Keratinocyte (primary cell): ENCODE measurements around the gene ATXN2. TPM values are rescaled to one million over a fixed set of nuclear protein-coding genes. Genes with fewer than 3 reads are reported as not detected.

ENCODE experiments used
- DNase-seq: peaks from one replicate; pipeline ENCODE4 v3.0.0-alpha.2; 2011; ENCODE audit warnings: low read depth, missing footprints, low spot score
- FAIRE-seq: peaks from 2 replicates; lab custom pipeline; 2011; peaks lifted over from hg19 to GRCh38; lab: Jason Lieb, UNC
- H2AFZ ChIP-seq: 2 replicates; pipeline ENCODE4 v1.6.0; 2012; ENCODE audit warnings: low read length, control low read depth, inconsistent platforms; ENCODE audit not compliant: control insufficient read depth
- H3K27ac ChIP-seq: 2 replicates; pipeline ENCODE4 v1.5.1; 2011; ENCODE audit warnings: low read length; ENCODE audit not compliant: control insufficient read depth, insufficient read depth
- H3K27me3 ChIP-seq: 3 replicates; pipeline ENCODE4 v1.6.0; 2011; ENCODE audit warnings: low read length; ENCODE audit not compliant: control insufficient read depth, insufficient read depth; ENCODE audit errors: extremely low read depth
- H3K36me3 ChIP-seq, 2 experiments: 2 replicates in 1 of 2; 3 replicates in 1 of 2; pipeline ENCODE4 v1.5.1; 2011; ENCODE audit warnings: low read length in 2 of 2, mild to moderate bottlenecking in 1 of 2; ENCODE audit not compliant: control insufficient read depth in 2 of 2, insufficient read depth in 2 of 2; ENCODE audit errors: extremely low read depth in 1 of 2
- H3K4me1 ChIP-seq: 3 replicates; pipeline ENCODE4 v1.5.1; 2011; ENCODE audit warnings: low read length; ENCODE audit not compliant: control insufficient read depth, insufficient read depth; ENCODE audit errors: extremely low read depth
- H3K4me2 ChIP-seq: 3 replicates; pipeline ENCODE4 v1.6.0; 2011; ENCODE audit warnings: low read depth, low read length; ENCODE audit not compliant: control insufficient read depth, insufficient read depth; ENCODE audit errors: extremely low read depth
- H3K4me3 ChIP-seq, 3 experiments: fragments of 200-600 bp in 1 of 3; sonication (generic) in 1 of 3; 2 replicates in 2 of 3; 3 replicates in 1 of 3; pipeline ENCODE4 v1.5.1; 2011 to 2016; ENCODE audit warnings: low read length in 3 of 3, mild to moderate bottlenecking in 3 of 3, control low read depth in 2 of 3, inconsistent platforms in 1 of 3, low read depth in 1 of 3, mixed read lengths in 1 of 3, mixed run types in 1 of 3, moderate library complexity in 1 of 3; ENCODE audit not compliant: control insufficient read depth in 2 of 3, insufficient read depth in 2 of 3; ENCODE audit errors: extremely low read depth in 1 of 3
- H3K79me2 ChIP-seq: 2 replicates; pipeline ENCODE4 v1.6.0; 2012; ENCODE audit warnings: low read length; ENCODE audit not compliant: control insufficient read depth, insufficient read depth
- H3K9ac ChIP-seq: 3 replicates; pipeline ENCODE4 v1.6.0; 2011; ENCODE audit warnings: low read length; ENCODE audit not compliant: control insufficient read depth, insufficient read depth; ENCODE audit errors: extremely low read depth
- H3K9me1 ChIP-seq: 3 replicates; pipeline ENCODE4 v1.6.0; 2011; ENCODE audit warnings: low read length; ENCODE audit not compliant: control insufficient read depth, insufficient read depth; ENCODE audit errors: extremely low read depth
- H3K9me3 ChIP-seq: 2 replicates; pipeline ENCODE4 v1.5.1; 2012; ENCODE audit warnings: low read depth, low read length; ENCODE audit not compliant: control insufficient read depth
- H4K20me1 ChIP-seq: 3 replicates; pipeline ENCODE4 v1.6.0; 2011; ENCODE audit warnings: low read length; ENCODE audit not compliant: control insufficient read depth, insufficient read depth; ENCODE audit errors: extremely low read depth
- EZH2 ChIP-seq: IDR thresholded peaks from one replicate; pipeline ENCODE4 v1.6.1; 2012; ENCODE audit warnings: inconsistent platforms, mild to moderate bottlenecking, low read length, moderate library complexity
- dilution Hi-C: fragments of 300-500 bp; cut with MboI; formaldehyde crosslinking; loops from one replicate; pipeline ENCODE4 v1.7.0; 2020; ENCODE audit warnings: low sequenced_read_pairs; ENCODE audit not compliant: extremely low pct_ligation_motif_present
- polyA plus RNA-seq, 5 experiments: library from polyadenylated mRNA; depleted of rRNA in 3 of 5; stranded (reverse) in 3 of 5; stranded (forward) in 1 of 5; unstranded in 1 of 5; fragments of >200 nt; gene quantifications; 1 replicate in 1 of 5; 2 replicates in 3 of 5; 3 replicates in 1 of 5; pipeline versions ENCODE4 v1.2.1 to v1.2.3, GENCODE V29; 2011 to 2012; ENCODE audit warnings: missing spikeins in 2 of 5, low read depth in 1 of 5, low replicate concordance in 1 of 5
- TF ChIP-seq, protein P1 (sequence below), 3 experiments: IDR thresholded peaks in 1 of 3; conservative IDR thresholded peaks in 1 of 3; optimal IDR thresholded peaks in 1 of 3; 2 replicates in 2 of 3; 3 replicates in 1 of 3; pipeline versions ENCODE3 to v1.5.1; 2011; ENCODE audit warnings: low read length in 3 of 3, mild to moderate bottlenecking in 3 of 3, moderate library complexity in 2 of 3, control low read depth in 1 of 3, inconsistent platforms in 1 of 3; ENCODE audit not compliant: insufficient read depth in 2 of 3; ENCODE audit errors: extremely low read depth in 1 of 3

ATXN2 gene
- polyA plus RNA-seq, 1 donor (not counting 4 experiments of a cell fraction or from before 2014, with no cell fraction given) = 19.6 TPM

DNA sequence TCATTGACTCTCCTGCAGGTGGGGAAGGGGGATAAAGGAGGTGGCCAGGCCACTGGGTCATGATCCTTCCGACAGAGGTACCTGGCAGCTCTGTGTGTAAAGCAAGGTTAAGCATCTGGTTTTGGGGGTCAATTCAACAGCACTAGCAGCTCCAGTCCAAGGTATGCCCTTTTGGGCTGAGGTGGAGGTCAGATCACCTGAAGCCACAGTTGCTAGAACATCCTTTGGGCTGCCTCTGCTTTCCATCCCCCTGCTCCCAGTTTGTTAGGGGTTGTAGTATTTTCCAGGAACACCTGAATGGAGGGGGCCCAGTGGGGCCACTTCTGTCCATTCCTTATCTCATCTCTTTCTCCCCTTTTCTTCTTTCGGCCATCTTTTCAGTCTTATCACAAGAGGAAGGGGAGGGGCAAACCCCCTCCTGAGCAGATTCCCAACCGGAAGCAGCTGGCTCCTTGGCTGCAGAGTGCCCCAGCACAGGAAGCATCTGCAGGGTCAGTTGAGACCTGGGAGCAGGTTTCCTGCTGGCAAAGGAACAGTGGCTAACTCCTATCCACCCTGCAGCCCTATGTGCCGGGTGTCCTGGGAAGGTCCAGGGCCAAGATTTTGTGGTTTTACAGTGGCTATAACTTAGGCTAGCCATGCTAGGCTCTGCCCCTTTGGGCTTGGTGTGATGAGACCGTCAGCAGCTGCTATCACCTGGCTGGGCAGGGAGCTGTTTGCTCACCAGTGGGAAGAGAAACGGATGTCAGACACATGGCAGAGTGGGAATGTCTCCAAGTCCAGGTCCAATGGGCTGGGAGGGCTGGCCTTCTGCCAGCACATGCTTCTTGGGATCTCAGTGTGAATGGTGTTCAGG is 153.2 kb downstream of the ATXN2 start:
- TF ChIP-seq, protein P1, sequence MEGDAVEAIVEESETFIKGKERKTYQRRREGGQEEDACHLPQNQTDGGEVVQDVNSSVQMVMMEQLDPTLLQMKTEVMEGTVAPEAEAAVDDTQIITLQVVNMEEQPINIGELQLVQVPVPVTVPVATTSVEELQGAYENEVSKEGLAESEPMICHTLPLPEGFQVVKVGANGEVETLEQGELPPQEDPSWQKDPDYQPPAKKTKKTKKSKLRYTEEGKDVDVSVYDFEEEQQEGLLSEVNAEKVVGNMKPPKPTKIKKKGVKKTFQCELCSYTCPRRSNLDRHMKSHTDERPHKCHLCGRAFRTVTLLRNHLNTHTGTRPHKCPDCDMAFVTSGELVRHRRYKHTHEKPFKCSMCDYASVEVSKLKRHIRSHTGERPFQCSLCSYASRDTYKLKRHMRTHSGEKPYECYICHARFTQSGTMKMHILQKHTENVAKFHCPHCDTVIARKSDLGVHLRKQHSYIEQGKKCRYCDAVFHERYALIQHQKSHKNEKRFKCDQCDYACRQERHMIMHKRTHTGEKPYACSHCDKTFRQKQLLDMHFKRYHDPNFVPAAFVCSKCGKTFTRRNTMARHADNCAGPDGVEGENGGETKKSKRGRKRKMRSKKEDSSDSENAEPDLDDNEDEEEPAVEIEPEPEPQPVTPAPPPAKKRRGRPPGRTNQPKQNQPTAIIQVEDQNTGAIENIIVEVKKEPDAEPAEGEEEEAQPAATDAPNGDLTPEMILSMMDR (optimal IDR thresholded peaks at IDR 0.05 in 1 of 3, IDR thresholded peaks at IDR 0.05 in 1 of 3, conservative IDR thresholded peaks at IDR 0.05 in 1 of 3; ENCODE audit: extremely low read depth in 1 of 3, insufficient read depth in 2 of 3, low read length in 3 of 3) = no peak
- no peak for TF ChIP-seq EZH2
- no peak for DNase-seq
- Histone ChIP-seq H3K4me2 (no peak overlapping the region), H3K79me2 (peaks cover 27% of the 10 kb centered on the region), H3K9ac (no peak overlapping the region), H3K9me3 (no peaks in the 10 kb centered on the region), H3K36me3 (peaks cover 17 to 52% of the 10 kb centered on the region in 2 experiments), H3K4me1 (peaks cover 18% of the 10 kb centered on the region), H3K9me1 (peaks cover 4% of the 10 kb centered on the region), H2AFZ (no peak overlapping the region), H3K27me3 (no peaks in the 10 kb centered on the region), H3K4me3 (no peak overlapping the region), H4K20me1 (peaks cover 9% of the 10 kb centered on the region), H3K27ac (no peak overlapping the region)
- FAIRE-seq = no peak
- dilution Hi-C loops = no loop called here

DNA sequence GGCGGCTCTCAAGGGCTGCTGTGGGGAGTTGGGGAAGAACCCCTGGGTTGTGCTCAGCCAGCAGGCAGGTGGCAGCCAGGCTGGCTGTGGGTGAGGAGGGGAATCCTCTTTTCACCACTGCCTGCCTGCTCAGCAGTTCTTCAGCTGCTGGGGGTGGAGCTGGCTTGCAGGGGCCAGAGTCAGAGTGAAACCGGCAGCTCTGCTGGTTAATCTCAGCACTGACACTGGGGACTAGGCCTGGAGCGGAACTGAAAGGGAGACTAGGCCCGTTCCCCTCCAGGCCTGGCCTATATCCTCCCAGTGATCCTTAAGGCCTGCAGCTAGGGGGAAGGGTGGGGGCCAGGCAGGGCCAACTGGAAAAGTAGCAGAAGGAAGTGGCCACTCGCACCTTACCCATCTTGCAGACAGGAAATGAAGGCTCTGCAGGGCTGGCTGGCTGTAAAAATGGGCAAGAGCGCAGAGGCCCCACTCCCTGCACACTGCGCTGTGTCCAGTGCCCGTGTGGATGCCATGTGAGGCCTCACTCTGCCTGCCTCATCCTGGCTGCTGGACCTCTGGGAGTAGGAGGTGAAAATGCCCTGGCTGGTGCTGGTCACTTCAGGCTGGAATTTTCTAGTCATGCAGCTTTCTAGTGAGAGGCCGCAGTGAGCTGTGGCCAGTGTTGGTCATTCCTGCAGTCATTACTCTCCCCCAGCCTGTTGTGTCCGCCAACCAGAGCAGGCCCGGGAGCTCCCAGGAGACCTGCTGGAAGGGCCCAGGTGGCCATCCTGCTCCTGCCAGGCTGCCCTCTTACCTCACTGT is 154.0 kb downstream of the ATXN2 start:
- no peak overlapping the region for H3K27ac ChIP-seq

More for the DNA sequence above, 154.0 kb downstream of the ATXN2 start:
- peaks cover 34% of the 10 kb centered on the region for H3K79me2 ChIP-seq
- H3K9me3 ChIP-seq = no peaks in the 10 kb centered on the region
- no peak overlapping the region for H3K4me2 ChIP-seq
- H3K4me3 ChIP-seq = no peak overlapping the region
- no peak overlapping the region for H2AFZ ChIP-seq
- DNase-seq (no peak), FAIRE-seq (no peak)
- H3K9me1 ChIP-seq = peaks cover 5% of the 10 kb centered on the region
- dilution Hi-C loops = no loop called here
- no peak for TF ChIP-seq EZH2
- H3K36me3 ChIP-seq = peaks cover 12 to 45% of the 10 kb centered on the region in 2 experiments
- no peaks in the 10 kb centered on the region for H3K27me3 ChIP-seq
- no peak overlapping the region for H3K9ac ChIP-seq
- H3K4me1 ChIP-seq = peaks cover 18% of the 10 kb centered on the region
- peaks cover 9% of the 10 kb centered on the region for H4K20me1 ChIP-seq
